Liver (tissue), 3 donors: ENCODE results near the gene SELENOV.

ENCODE experiments used
- CTCF ChIP-seq: fragments of 150-350 bp; IDR thresholded peaks from 2 replicates; pipeline ENCODE4 v1.5.1; 2017; ENCODE audit warnings: improper control_type of control experiment, low read depth, low read length; ENCODE audit not compliant: missing input control
- GABPA ChIP-seq, 2 donors: IDR thresholded peaks in 1 of 2; conservative IDR thresholded peaks in 1 of 2; 2 replicates each; pipeline ENCODE4 v1.6.1; 2016; ENCODE audit warnings: antibody characterized with exemption in 2 of 2, mild to moderate bottlenecking in 1 of 2, moderate library complexity in 1 of 2
- RAD21 ChIP-seq, 2 donors: IDR thresholded peaks; 2 replicates each; pipeline ENCODE4 v1.6.1; 2016; ENCODE audit warnings: antibody characterized with exemption in 2 of 2, mild to moderate bottlenecking in 2 of 2
- REST ChIP-seq: IDR thresholded peaks from 2 replicates; pipeline ENCODE4 v1.6.1; 2016; ENCODE audit warnings: antibody characterized with exemption, mild to moderate bottlenecking
- TAF1 ChIP-seq: conservative IDR thresholded peaks from 2 replicates; pipeline ENCODE4 v1.6.1; 2016; ENCODE audit warnings: antibody characterized with exemption, mild to moderate bottlenecking
- YY1 ChIP-seq: IDR thresholded peaks from 2 replicates; pipeline ENCODE4 v1.6.1; 2016; ENCODE audit warnings: antibody characterized with exemption, mild to moderate bottlenecking
- TF ChIP-seq, protein P1 (sequence below): IDR thresholded peaks from 2 replicates; pipeline ENCODE4 v1.6.1; 2016; ENCODE audit warnings: antibody characterized with exemption
- donor health status: healthy.
- donor health status: healthy.

- TF ChIP-seq CTCF (no peak), TAF1 (no peak), RAD21 (IDR thresholded peaks at IDR 0.05) (no peak), REST (no peak), GABPA (IDR thresholded peaks at IDR 0.05 in 1 of 2, conservative IDR thresholded peaks at IDR 0.05 in 1 of 2) (no peak), YY1 (no peak)
- TF ChIP-seq, protein P1, sequence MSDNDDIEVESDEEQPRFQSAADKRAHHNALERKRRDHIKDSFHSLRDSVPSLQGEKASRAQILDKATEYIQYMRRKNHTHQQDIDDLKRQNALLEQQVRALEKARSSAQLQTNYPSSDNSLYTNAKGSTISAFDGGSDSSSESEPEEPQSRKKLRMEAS = no peak
Measured at GRCh38 chr19:39544226-39544903, 29.4 kb downstream of the SELENOV start.
